Esophagus muscularis mucosa (tissue), 4 donors: Measurements from ENCODE around the gene CNOT6.

Experiments
- CTCF ChIP-seq, 3 experiments: fragments of 200-600 bp in 2 of 3; fragments of 450-650 bp in 1 of 3; sonication (generic) in 2 of 3; IDR thresholded peaks; one replicate each; pipeline ENCODE4 v1.5.1; 2017 to 2019; ENCODE audit warnings: antibody characterized with exemption in 3 of 3, mild to moderate bottlenecking in 2 of 3, moderate library complexity in 1 of 3
- EP300 ChIP-seq: sonication (generic); formaldehyde crosslinking; IDR thresholded peaks from one replicate; pipeline ENCODE4 v1.6.1; 2017; ENCODE audit warnings: antibody characterized with exemption
- POLR2A ChIP-seq: fragments of 450-650 bp; IDR thresholded peaks from one replicate; pipeline ENCODE4 v1.6.1; 2017; ENCODE audit warnings: antibody characterized with exemption, moderate library complexity, mild to moderate bottlenecking, low read depth
- POLR2AphosphoS5 ChIP-seq, 2 donors: sonication (generic); formaldehyde crosslinking; IDR thresholded peaks; one replicate each; pipeline ENCODE4 v1.6.1; 2017; ENCODE audit warnings: antibody characterized with exemption in 2 of 2

GRCh38 chr5:180625791-180626660, 131.8 kb downstream of the CNOT6 start:
- TF ChIP-seq CTCF (IDR thresholded peaks at IDR 0.05): no peak
- no peak for TF ChIP-seq EP300
- no peak for TF ChIP-seq POLR2AphosphoS5 (IDR thresholded peaks at IDR 0.05)
- no peak for TF ChIP-seq POLR2A
